Posterior vena cava (tissue), 2 donors: ENCODE data around the gene GJA5. TPM values are rescaled to one million over a fixed set of nuclear protein-coding genes. Genes with fewer than 3 reads are reported as not detected.
A peak's percentile ranks its signal among the peaks of the same experiment; 100 is the strongest.

Experiments used
- DNase-seq: peaks from one replicate; pipeline ENCODE4 v3.0.0-alpha.2; 2020; ENCODE audit warnings: low spot score
- intact Hi-C, 2 donors: fragments of 100-400 bp; cut with DNase I; formaldehyde crosslinking; loops; one replicate each; pipeline versions ENCODE4 v1.14.1 to v1.14.2; 2022 to 2023
- long read RNA-seq, 2 donors: library from polyadenylated mRNA; unstranded; transcript quantifications; one replicate each; pipeline ENCODE4 v2.0.0, GENCODE V29; 2020 to 2021
- total RNA-seq, 2 donors: library from RNA; stranded (reverse); fragmentation: NEBNext Ultra II Directional; extraction: Animal tissue kit (Norgen Biotek cat#: 25700); gene quantifications; one replicate each; pipeline ENCODE4 v1.2.1, GENCODE V29; 2021
- donor health status: DM: yes; HTN: yes; CAD: no.
- donor health status: DM: yes; HTN: yes; CAD: no.

The GJA5 gene
- total RNA-seq = 10 to 100 TPM; 16.3 to 18.8 TPM
- long read RNA-seq, donor 1, partial matches to known transcripts = 0 of 9 reads
- long read RNA-seq, donor 1, other reads (novel, unspliced or antisense) = 5 of 9 reads
- long read RNA-seq, donor 2, transcript GJA5-203 (2 exons, 3,183 nt) = major isoform, 20 of 32 reads
- long read RNA-seq, donor 2, partial matches to known transcripts = 0 of 32 reads
- long read RNA-seq, donor 2, other reads (novel, unspliced or antisense) = 12 of 32 reads

DNA sequence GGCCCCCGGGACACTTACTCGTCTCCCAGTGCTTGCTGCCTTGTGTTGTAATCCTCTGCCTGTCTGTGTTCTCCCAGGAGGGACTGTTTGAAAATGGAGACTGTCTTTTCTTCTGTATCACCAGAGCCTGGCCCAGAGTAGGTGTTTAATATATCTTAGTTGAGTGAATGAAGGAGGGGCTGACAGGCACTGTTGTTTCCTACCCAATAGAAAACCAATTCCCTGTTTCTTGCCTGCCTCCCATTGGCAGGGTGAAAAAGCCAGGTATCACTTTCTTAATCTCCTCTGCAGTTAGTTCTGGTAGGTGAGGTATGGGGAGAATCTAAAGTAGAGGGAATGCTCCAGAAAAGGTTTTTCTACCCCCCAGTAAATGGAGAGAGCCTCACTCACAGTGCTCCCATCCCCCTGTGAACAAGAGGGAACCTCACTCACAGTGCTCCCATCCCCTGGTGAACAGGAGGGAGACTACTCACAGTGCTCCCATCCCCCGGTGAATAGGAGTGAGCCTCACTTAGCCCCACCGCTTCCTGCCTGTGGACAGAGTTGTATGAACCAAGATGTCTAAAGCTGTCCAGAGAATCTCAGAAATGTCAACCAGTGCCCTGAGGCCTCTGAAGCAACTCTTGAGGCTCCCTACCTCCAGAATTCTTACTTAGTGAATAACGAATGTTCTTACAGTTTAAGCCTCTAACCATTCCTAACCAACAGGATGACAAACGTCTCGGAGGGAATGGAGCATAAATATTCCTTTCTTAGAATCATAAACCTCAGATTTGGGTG, at the start of gene GJA5:
GJA5 (minus strand) TSS at position 122 of the 780 bp plus-strand sequence. CDS start 1,364 bp downstream, outside the sequence.
- no peak for DNase-seq
- intact Hi-C loops = no loop called here

DNA sequence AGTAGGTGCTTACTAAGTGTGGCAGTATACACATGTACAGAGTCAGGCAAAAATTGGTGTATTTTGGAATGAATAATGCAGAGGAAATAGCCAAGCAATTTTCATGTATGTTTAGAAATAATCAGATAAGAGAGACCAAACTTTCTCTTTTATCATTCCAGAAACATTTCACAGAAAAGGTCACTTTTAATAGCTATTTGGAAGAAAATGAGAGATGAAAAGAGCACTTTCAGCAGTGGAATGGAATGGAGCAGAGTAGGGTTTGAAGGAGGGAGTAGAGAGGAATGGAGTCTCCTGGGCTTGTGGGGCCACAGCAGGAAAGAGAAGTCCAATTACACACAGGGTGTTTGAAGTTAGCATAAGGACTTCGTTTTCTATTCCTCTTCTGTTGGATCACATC, 48.8 kb upstream of the GJA5 start:
- intact Hi-C loops = loop anchor here in 1 of 2 donors (10.0 kb wide), 1 partner anchor 64 kb away; no protein-coding TSS in a partner anchor
- DNase-seq = no peak

DNA sequence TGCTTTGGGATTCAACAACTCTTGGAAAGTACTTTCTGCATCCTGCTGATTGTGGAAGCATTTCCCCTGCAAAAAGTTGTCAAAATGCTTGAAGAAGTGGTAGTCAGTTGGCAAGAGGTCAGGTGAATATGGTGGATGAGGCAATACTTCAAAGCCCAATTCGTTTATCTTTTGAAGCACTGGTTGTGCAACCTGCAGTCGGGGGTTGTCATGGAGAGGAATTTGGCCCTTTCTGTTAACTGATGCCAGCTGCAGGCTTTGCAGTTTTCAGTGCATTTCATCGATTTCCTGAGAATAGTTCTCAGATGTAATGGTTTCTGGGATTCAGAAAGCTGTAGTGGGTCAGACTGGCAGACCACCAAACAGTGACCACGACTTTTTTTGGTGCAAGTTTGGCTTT, 47.6 kb upstream of the GJA5 start:
- no peak for DNase-seq

DNA sequence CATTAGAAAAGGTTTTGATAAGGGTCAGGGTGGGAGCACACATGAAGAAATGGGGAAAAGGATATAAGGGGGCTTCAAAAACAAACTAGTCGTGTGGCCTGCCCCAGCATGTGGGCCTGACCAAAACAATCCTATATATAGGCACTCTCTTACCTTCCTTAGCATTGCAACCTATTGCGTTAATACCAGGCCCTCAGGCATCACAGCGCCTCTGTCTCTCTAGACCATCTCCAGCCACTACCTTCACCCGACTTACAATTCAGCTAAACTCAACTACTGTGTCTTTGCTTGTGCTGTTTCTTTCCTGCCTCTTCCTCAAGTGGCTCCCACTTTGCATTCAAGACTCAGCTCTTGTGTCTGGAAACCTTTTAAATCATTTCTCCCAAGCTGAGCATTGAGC, 47.0 kb upstream of the GJA5 start:
- intact Hi-C loops = loop anchor here in 1 of 2 donors (10.0 kb wide), 1 partner anchor 63 kb away; no protein-coding TSS in a partner anchor
- no peak for DNase-seq

More for the DNA sequence above, 47.6 kb upstream of the GJA5 start:
- intact Hi-C loops = loop anchor here in 1 of 2 donors (10.0 kb wide), 1 partner anchor 63 kb away; no protein-coding TSS in a partner anchor

DNA sequence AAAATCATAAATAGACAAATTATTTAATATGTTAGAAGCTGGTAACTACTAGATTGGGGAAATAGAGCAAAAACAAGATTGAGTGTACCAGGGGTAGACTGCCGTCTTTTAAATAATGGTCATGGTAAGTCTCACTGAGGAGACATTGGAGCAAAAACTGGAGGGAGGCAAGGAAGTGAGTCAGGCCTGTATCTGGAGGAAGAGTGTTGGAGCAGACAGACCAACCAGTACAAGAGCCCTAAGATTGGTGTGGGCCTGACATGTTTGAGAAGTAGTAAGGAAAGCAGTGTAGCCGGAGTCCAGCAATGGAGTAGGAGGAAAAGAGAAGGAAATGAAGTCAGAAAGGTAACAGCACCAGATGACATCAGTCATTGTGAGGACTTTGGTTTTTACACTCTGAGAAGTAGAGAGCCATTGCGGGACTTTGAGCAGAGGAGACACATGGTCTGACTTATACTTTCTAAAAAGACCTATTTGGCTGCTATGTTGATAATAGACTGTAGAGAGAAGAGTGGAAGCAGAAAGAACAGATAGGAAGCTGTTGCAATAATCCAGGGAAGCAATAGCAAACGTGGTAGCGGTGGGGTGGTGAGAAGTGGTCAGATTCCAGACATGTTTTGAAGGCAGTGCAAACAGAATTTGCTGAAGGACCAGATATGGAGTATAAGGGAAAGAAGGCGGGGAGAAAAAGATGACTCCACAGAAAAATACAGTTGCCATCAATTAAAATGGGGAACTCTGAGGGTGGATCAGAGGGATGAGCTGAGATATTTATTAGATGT, 44.7 kb upstream of the GJA5 start:
- no peak for DNase-seq
- intact Hi-C loops = loop anchor here in 1 of 2 donors (10.0 kb wide), 1 partner anchor 60 kb away; no protein-coding TSS in a partner anchor

- DNase-seq = no peak
- intact Hi-C loops = loop anchor here in 1 of 2 donors (10.0 kb wide), 1 partner anchor 56 kb away; no protein-coding TSS in a partner anchor
These were observed 40.4 kb upstream of the GJA5 start for GRCh38 chr1:147800804-147801203.

GRCh38 chr1:147798731-147799130, 38.3 kb upstream of the GJA5 start:
- intact Hi-C loops = no loop called here
- DNase-seq = no peak

- intact Hi-C loops = no loop called here
- no peak for DNase-seq
These were observed 34.2 kb upstream of the GJA5 start for GRCh38 chr1:147794570-147794969.

- intact Hi-C loops = no loop called here
- no peak for DNase-seq
These were observed 31.5 kb upstream of the GJA5 start for GRCh38 chr1:147791876-147792275.

DNA sequence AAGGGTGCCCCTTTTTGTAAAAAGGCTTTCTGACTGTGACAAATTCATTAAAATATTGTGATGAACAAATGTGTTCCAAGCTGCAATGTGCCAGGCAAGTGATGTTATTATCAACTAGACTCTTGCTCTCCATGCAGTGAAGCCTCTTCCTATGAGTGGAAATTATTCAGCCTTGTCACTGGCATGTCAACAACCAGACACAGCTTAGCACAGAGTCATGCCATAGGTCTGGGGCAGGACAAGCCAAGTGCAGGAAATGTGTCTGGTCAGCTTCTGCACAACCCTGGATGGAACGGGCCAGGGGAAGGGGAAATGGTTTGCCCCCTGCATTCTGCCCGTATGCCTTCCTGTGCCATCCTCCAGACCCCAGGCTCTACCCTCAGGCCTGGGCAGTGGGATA, 27.4 kb upstream of the GJA5 start:
- intact Hi-C loops = no loop called here
- DNase-seq = no peak

DNA sequence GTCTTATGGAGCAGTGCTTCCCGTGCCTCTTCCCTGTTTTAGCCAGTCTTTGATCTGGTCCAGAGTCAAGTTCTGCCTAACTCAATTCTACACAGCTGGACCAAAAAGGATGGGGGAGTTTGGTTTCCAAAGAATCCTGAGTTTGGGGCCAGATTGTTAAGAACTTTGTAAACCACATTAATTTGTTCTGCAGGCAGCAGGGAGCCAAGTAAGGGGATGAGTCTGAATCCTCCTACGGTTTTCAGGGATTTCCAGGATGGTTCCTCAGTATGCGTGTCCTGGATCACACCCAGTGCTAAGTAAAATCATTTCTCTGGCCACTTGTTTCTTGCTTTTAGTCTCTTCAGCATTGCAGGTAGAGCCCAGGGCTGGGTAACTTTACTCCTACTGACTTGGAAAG, 26.1 kb upstream of the GJA5 start:
- DNase-seq = no peak
- intact Hi-C loops = no loop called here

GRCh38 chr1:147785794-147786506, 25.5 kb upstream of the GJA5 start:
- no peak for DNase-seq
- intact Hi-C loops = no loop called here

GRCh38 chr1:147784941-147785340, 24.5 kb upstream of the GJA5 start:
- intact Hi-C loops = no loop called here
- no peak for DNase-seq

DNA sequence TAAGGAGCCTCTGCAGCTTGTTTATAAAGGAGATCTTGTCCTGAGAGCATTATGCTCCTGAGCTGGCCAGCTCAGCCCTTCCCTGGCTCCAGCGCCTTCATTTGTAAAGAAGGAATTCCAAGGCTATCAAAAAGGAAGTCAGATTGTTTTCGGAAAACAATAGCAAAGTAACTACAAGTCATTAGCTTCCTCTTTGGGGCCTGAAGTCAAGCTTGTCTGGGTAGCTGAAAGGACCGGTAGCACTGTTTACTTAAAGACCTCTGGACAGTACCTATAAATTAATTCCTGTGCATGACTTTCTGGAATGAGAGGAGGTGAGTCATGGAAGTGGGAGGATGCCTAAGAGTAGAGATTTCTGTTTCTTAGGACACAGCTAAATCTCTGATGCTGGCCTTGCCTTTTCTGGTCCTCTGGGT, 20.7 kb upstream of the GJA5 start:
- DNase-seq = no peak
- intact Hi-C loops = no loop called here

GRCh38 chr1:147777694-147778093, 17.3 kb upstream of the GJA5 start:
- DNase-seq = no peak
- intact Hi-C loops = no loop called here

DNA sequence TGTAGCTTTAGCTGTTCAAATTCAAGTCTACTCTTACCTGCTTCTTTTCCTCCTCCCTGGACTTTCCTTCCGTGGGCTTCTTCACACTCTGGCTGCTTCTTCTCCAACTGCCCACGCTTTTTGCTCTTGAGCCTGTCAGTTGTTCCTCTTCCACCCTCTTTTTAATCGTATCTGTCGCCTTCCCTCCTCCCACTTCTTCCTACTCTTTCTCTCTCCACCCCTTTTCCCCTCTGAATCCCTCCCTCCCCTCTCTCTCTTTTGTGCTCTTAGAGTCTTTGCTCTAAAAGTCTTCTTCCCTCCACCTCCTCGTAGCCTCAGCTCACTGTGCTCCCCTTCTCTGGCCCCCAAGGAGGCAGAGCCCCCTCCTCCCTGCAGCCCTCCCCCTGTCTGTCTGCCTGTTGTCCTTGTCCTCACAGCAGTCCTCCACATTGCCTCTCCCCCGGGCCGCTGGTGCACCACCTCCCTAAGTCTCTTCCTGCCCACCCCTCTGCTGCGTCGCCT, 12.9 kb upstream of the GJA5 start:
- intact Hi-C loops = no loop called here
- no peak for DNase-seq

GRCh38 chr1:147772570-147772969, 12.2 kb upstream of the GJA5 start:
- no peak for DNase-seq
- intact Hi-C loops = no loop called here

- peak; percentile 83 for DNase-seq
- intact Hi-C loops = no loop called here
These were observed 11.1 kb upstream of the GJA5 start for GRCh38 chr1:147771226-147772125.
